Heart left ventricle (tissue), 13 donors: Measurements from ENCODE around the gene TCP11L2.

Experiments used
- CTCF ChIP-seq, 12 donors: fragments of 200-600 bp; sonication (generic) in 4 of 12; IDR thresholded peaks; one replicate each; pipeline versions ENCODE4 v1.5.0 to v1.8.0; 2018 to 2022; ENCODE audit warnings: antibody characterized with exemption in 12 of 12, mild to moderate bottlenecking in 5 of 12
- POLR2A ChIP-seq, 2 donors: fragments of 450-650 bp; IDR thresholded peaks; one replicate each; pipeline ENCODE4 v1.6.1; 2017; ENCODE audit warnings: antibody characterized with exemption in 2 of 2, mild to moderate bottlenecking in 2 of 2, moderate library complexity in 2 of 2
- donor health status: ischemic (EF 13 %, LVEDD 7.1; RV severe dilation, severe dysfunction).
- donor health status: DM: no; HTN: yes; CAD: no.
- donor health status: DM: no; HTN: no; CAD: no.
- donor health status: ischemic (EF 25% LVEDD 6.9; RV normal size, moderate dysfunction).
- donor health status: ischemic (EF 25% LVEDD 5.7; RV mildly dilated, moderate dysfunction).
- donor health status: ischemic (EF 35%, LVEDD 5.7; RV mildly dilated, moderate dysfunction).
- donor health status: nonischemic (EF 11% LVEDD 7.7; RV severe dilation, severe dysfunction).
- donor health status: DM: yes; HTN: yes; CAD: no.
- donor health status: PGD.
- donor health status: ischemic (EF 29% LVEDD 5.4; RV normal size, mild dysfunction).
- donor health status: nonischemic (EF 23%, LVEDD 6.1; RV moderate dilation, normal function).

- TF ChIP-seq CTCF (IDR thresholded peaks at IDR 0.05) (no peak), POLR2A (IDR thresholded peaks at IDR 0.05) (no peak)
Observed at GRCh38 chr12:106328735-106329134, 26.2 kb downstream of the TCP11L2 start.
